ENCODE results near the gene LILRA1.

DNA sequence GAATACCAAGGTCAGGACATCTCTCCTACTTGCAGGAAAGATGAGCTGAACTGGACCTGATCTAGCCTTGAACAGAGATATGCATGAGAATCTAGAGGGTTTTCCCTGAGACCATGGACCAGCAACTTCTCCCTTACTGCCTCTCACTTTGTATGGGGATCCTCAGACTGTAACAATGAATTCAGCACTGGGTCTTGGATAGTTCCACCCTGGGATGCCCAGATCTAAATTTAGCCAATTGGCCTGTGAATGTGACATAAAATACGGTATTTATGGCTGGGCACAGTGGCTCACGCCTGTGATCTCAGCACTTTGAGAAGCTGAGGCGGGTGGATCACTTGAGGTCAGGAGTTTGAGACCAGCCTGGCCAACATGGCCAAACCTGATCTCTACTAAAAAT is 35.1 kb upstream of the LILRA1 start:
- TF ChIP-seq, protein P1, sequence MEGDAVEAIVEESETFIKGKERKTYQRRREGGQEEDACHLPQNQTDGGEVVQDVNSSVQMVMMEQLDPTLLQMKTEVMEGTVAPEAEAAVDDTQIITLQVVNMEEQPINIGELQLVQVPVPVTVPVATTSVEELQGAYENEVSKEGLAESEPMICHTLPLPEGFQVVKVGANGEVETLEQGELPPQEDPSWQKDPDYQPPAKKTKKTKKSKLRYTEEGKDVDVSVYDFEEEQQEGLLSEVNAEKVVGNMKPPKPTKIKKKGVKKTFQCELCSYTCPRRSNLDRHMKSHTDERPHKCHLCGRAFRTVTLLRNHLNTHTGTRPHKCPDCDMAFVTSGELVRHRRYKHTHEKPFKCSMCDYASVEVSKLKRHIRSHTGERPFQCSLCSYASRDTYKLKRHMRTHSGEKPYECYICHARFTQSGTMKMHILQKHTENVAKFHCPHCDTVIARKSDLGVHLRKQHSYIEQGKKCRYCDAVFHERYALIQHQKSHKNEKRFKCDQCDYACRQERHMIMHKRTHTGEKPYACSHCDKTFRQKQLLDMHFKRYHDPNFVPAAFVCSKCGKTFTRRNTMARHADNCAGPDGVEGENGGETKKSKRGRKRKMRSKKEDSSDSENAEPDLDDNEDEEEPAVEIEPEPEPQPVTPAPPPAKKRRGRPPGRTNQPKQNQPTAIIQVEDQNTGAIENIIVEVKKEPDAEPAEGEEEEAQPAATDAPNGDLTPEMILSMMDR (IDR thresholded peaks at IDR 0.05; ENCODE audit: insufficient read depth, low read length, poor library complexity, severe bottlenecking), result no peak
- no peak for TF ChIP-seq EZH2phosphoT487 (conservative IDR thresholded peaks at IDR 0.05; ENCODE audit: low read length)
